ENCODE results near the gene TNFRSF25.

GRCh38 chr1:6502000-6502891, 36.3 kb upstream of the TNFRSF25 start:
- TF ChIP-seq EZH2phosphoT487 (IDR thresholded peaks at IDR 0.05; ENCODE audit: low read depth, severe bottlenecking, unreplicated experiment): no peak
- TF ChIP-seq, protein P1, sequence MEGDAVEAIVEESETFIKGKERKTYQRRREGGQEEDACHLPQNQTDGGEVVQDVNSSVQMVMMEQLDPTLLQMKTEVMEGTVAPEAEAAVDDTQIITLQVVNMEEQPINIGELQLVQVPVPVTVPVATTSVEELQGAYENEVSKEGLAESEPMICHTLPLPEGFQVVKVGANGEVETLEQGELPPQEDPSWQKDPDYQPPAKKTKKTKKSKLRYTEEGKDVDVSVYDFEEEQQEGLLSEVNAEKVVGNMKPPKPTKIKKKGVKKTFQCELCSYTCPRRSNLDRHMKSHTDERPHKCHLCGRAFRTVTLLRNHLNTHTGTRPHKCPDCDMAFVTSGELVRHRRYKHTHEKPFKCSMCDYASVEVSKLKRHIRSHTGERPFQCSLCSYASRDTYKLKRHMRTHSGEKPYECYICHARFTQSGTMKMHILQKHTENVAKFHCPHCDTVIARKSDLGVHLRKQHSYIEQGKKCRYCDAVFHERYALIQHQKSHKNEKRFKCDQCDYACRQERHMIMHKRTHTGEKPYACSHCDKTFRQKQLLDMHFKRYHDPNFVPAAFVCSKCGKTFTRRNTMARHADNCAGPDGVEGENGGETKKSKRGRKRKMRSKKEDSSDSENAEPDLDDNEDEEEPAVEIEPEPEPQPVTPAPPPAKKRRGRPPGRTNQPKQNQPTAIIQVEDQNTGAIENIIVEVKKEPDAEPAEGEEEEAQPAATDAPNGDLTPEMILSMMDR (IDR thresholded peaks at IDR 0.05; ENCODE audit: poor library complexity): no peak
